RWPE1 (cell line): ENCODE results near the gene PTPN5.

Experiments used
- CTCF ChIA-PET: fragments of 350-600 bp; sonication (Branson Sonifier 250); formaldehyde crosslinking; extraction: SDS; loops from one replicate; lab custom pipeline; 2021; lab: Yijun Ruan, JAX
- POLR2A ChIA-PET: fragments of 400-600 bp; formaldehyde crosslinking; extraction: SDS; loops from one replicate; lab custom pipeline; 2020; ENCODE audit warnings: antibody characterized with exemption; ENCODE audit not compliant: low non-redundant PET; lab: Yijun Ruan, JAX
- DNase-seq: peaks from one replicate; pipeline ENCODE4 v3.0.0; 2012; ENCODE audit warnings: low spot score
- H3K27ac ChIP-seq: fragments of 450-650 bp; 2 replicates; pipeline ENCODE4 v1.5.1; 2017
- CTCF ChIP-seq: fragments of 450-650 bp; conservative IDR thresholded peaks from 2 replicates; pipeline ENCODE4 v1.5.1; 2017; ENCODE audit warnings: low read depth, mild to moderate bottlenecking

The PTPN5 gene

GRCh38 chr11:18730020-18730419 is 61.6 kb downstream of the PTPN5 start:
- ChIA-PET CTCF (interaction anchor here (0.5 kb wide), 1 partner anchor 115 kb away, joined by 5 read pairs; no protein-coding TSS in a partner anchor), POLR2A (no interaction called here)
- DNase-seq, result no peak
- no peak overlapping the region for H3K27ac ChIP-seq
- no peak for TF ChIP-seq CTCF

- CTCF ChIA-PET, result no interaction called here
- TF ChIP-seq CTCF, result no peak
Observed at GRCh38 chr11:18729426-18729825, 62.2 kb downstream of the PTPN5 start.

GRCh38 chr11:18728658-18729057 is 62.9 kb downstream of the PTPN5 start:
- no peak overlapping the region for H3K27ac ChIP-seq
- CTCF ChIA-PET, result interaction anchor here (1.0 kb wide), 2 partner anchors 24 to 119 kb away, joined by 3 to 5 read pairs; no protein-coding TSS in a partner anchor
- TF ChIP-seq CTCF, result no peak
- POLR2A ChIA-PET, result no interaction called here
- DNase-seq, result no peak

More at GRCh38 chr11:18729426-18729825, 62.2 kb downstream of the PTPN5 start:
- no peak for DNase-seq
- POLR2A ChIA-PET, result no interaction called here
- H3K27ac ChIP-seq, result no peak overlapping the region

GRCh38 chr11:18727479-18728236 is 63.9 kb downstream of the PTPN5 start:
- DNase-seq, result peak; percentile 51
- TF ChIP-seq CTCF, result peak; percentile 76
- no peak overlapping the region for H3K27ac ChIP-seq
- ChIA-PET CTCF (interaction anchor here (0.6 to 1.0 kb wide), 11 partner anchors 10 to 647 kb away, joined by 3 to 5 read pairs (median 3); no protein-coding TSS in a partner anchor), POLR2A (no interaction called here)

GRCh38 chr11:18726040-18726439 is 65.6 kb downstream of the PTPN5 start, which contains the start of gene IGSF22:
Gene IGSF22, minus strand, starts transcription at chr11:18726188. Its CDS starts 1,952 bp downstream, at chr11:18724236.
- ChIA-PET POLR2A (no interaction called here), CTCF (interaction anchor here (0.6 kb wide), 1 partner anchor 66 kb away, joined by 4 read pairs; no protein-coding TSS in a partner anchor)
- no peak for TF ChIP-seq CTCF
- H3K27ac ChIP-seq, result no peak within 1 kb of the TSS
- DNase-seq, result no peak

GRCh38 chr11:18723991-18724390 is 67.6 kb downstream of the PTPN5 start:
- no peak for DNase-seq
- TF ChIP-seq CTCF, result no peak
- CTCF ChIA-PET, result interaction anchor here (0.5 to 1.2 kb wide), 6 partner anchors 8 to 420 kb away, joined by 3 to 4 read pairs (median 3); no protein-coding TSS in a partner anchor
- no peak overlapping the region for H3K27ac ChIP-seq
- POLR2A ChIA-PET, result no interaction called here
